ENCODE measurements around the gene PCDHA11.
"Not testable (repeated sequence)": the region's sequence is repeated elsewhere in the genome, so short reads cannot be mapped to it uniquely, and the experiment has no call there.

PCDHA11 gene, protein sequence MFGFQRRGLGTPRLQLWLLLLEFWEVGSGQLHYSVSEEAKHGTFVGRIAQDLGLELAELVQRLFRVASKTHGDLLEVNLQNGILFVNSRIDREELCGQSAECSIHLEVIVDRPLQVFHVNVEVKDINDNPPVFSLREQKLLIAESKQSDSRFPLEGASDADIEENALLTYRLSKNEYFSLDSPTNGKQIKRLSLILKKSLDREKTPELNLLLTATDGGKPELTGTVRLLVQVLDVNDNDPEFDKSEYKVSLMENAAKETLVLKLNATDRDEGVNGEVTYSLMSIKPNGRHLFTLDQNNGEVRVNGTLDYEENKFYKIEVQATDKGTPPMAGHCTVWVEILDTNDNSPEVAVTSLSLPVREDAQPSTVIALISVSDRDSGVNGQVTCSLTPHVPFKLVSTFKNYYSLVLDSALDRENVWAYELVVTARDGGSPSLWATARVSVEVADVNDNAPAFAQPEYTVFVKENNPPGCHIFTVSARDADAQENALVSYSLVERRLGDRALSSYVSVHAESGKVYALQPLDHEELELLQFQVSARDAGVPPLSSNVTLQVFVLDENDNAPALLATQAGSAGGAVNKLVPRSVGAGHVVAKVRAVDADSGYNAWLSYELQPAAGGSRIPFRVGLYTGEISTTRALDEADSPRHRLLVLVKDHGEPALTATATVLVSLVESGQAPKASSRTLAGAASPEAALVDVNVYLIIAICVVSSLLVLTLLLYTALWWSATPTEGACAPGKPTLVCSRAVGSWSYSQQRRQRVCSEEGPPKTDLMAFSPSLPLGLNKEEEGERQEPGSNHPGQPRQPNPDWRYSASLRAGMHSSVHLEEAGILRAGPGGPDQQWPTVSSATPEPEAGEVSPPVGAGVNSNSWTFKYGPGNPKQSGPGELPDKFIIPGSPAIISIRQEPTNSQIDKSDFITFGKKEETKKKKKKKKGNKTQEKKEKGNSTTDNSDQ

DNA sequence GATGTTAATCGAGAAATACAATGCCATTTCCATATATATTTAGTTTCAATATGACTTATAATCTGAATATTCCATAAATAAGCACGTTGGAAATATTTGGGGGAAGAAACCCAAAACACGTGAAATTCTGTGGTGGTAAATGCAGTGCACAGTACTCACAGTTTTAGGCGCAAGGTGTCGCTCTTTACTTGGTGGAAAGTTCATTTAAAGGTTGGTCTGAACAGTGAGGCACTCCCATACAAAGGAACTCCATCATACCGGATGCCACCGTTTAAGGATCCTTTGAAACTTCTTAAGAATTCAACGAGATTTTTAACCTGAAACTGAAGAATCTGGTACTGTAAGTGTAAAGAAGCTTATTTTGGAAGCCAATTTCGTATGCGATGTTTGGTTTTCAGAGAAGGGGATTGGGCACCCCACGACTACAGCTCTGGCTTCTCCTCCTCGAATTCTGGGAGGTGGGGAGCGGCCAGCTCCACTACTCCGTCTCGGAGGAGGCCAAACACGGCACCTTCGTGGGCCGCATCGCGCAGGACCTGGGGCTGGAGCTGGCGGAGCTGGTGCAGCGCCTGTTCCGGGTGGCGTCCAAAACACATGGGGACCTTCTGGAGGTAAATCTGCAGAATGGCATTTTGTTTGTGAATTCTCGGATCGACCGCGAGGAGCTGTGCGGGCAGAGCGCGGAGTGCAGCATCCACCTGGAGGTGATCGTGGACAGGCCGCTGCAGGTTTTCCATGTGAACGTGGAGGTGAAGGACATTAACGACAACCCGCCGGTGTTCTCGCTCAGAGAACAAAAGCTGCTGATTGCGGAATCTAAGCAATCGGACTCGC, at the start of gene PCDHA11:
TSS of gene PCDHA11 (plus strand) at position 237 of the 834 bp plus-strand sequence. CDS start at position 384, 147 bp downstream.
- DNase-seq: no peak

DNA sequence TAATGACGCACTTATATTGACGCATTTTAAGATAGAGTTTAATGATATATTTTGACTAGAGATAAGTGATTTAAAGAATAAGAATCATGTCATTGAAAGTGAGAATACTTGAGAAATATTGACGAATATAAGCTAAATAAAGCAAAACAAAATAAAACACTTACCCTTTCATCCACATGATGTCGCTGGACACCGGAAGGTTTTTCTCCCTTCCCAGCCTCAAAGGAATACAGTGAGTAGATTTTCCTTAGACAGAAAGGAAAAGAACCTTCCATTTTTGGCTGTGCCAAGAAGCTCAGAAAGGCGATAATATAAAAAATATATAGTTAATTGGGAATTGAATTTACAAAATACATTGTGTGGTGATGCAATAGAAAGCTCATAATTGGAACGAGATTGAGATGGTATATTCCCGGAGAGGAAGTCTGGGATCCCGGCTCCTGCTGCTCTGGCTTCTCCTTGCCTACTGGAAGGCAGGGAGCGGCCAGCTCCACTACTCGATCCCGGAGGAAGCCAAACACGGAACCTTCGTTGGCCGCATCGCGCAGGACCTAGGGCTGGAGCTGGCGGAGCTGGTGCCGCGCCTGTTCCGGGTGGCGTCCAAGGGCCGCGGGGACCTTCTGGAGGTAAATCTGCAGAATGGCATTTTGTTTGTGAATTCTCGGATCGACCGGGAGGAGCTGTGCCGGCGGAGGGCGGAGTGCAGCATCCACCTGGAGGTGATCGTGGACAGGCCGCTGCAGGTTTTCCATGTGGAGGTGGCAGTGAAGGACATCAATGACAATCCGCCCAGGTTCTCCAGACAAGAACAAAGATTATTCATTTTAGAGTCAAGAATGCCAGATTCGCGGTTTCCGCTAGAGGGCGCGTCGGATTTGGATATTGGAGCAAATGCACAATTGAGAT, 47.1 kb upstream of the PCDHA11 start, which contains the start of gene PCDHA5:
TSS of gene PCDHA5 (plus strand) at position 239 of the 906 bp plus-strand sequence.
- DNase-seq: peak; percentile 22

DNA sequence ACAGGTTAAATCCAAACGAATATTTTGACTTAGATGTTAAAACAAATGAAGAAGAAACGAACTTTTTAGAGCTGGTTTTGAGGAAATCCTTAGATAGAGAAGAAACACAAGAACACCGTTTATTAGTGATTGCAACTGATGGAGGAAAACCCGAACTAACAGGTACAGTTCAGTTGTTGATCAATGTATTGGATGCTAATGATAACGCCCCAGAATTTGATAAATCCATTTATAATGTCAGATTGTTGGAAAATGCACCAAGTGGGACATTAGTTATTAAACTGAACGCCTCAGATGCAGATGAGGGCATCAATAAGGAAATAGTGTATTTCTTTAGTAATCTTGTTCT, 46.5 kb upstream of the PCDHA11 start:
- DNase-seq: no peak

DNA sequence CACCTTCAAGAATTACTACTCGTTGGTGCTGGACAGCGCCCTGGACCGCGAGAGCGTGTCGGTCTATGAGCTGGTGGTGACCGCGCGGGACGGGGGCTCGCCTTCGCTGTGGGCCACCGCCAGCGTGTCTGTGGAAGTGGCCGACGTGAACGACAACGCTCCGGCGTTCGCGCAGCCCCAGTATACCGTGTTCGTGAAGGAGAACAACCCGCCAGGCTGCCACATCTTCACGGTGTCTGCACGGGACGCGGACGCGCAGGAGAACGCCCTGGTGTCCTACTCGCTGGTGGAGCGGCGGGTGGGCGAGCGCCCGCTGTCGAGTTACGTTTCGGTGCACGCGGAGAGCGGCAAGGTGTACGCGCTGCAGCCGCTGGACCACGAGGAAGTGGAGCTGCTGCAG, 45.8 kb upstream of the PCDHA11 start:
- DNase-seq: not testable (repeated sequence)

DNA sequence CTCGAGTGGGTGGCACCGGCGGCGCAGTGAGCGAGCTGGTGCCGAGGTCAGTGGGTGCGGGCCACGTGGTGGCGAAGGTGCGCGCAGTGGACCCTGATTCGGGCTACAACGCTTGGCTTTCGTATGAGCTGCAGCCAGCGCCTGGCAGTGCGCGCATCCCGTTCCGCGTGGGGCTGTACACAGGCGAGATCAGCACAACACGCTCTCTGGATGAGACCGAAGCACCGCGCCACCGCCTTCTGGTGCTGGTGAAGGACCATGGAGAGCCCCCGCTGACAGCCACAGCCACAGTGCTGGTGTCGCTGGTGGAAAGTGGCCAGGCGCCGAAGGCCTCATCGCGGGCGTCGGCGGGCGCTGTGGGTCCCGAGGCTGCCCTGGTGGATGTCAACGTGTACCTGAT, 45.3 kb upstream of the PCDHA11 start:
- DNase-seq: no peak

DNA sequence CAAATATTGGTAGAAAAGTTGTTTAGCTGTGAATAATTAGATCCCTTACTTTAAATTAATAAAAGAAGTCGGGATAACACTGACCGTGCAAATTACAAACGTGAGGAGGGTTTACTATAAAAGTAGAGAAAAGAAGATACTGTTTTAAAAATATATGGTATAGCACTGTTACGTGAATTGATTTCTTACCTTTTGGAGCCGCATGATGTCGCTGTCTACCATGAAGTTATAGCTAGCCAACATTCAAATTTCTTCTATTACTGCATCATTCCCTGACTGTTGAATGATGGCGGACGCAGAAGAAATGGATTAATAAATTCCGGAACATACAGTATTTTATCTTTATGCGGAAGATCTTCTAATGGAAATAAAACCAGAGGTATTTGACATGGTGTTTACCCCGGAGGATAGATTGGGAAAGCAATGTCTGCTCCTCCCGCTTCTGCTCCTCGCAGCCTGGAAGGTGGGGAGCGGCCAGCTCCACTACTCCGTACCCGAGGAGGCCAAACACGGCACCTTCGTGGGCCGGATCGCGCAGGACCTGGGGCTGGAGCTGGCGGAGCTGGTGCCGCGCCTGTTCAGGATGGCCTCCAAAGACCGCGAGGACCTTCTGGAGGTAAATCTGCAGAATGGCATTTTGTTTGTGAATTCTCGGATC, 40.9 kb upstream of the PCDHA11 start, which contains the start of gene PCDHA6:
TSS of gene PCDHA6 (plus strand) at position 257 of the 658 bp plus-strand sequence. CDS start at position 389, 132 bp downstream.
- no peak for DNase-seq

DNA sequence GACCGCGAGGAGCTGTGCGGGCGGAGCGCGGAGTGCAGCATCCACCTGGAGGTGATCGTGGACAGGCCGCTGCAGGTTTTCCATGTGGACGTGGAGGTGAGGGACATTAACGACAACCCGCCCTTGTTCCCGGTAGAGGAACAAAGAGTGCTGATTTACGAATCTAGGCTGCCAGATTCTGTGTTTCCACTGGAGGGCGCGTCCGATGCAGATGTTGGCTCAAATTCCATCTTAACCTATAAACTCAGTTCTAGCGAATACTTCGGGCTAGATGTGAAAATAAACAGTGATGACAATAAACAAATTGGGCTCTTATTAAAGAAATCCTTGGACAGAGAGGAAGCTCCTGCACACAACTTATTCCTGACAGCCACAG, 40.4 kb upstream of the PCDHA11 start:
- DNase-seq: no peak

DNA sequence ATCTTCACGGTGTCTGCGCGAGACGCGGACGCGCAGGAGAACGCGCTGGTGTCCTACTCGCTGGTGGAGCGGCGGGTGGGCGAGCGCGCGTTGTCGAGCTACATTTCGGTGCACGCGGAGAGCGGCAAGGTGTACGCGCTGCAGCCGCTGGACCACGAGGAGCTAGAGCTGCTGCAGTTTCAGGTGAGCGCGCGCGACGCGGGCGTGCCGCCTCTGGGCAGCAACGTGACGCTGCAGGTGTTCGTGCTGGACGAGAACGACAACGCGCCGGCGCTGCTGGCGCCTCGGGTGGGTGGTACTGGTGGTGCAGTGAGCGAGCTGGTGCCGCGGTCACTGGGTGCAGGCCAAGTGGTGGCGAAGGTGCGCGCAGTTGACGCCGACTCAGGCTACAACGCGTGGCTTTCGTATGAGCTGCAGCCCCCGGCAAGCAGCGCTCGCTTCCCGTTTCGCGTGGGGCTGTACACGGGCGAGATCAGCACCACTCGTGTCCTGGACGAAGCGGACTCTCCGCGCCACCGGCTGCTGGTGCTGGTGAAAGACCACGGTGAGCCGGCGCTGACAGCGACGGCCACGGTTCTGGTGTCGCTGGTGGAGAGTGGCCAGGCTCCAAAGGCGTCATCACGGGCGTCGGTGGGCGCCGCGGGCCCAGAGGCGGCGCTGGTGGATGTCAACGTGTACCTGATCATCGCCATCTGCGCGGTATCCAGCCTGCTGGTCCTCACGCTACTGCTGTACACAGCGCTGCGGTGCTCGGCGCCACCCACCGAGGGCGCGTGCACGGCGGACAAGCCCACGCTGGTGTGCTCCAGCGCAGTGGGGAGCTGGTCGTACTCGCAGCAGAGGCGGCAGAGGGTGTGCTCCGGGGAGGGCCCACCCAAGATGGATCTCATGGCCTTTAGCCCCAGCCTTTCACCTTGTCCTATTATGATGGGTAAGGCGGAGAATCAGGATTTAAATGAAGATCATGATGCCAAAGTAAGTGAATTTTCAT, 39.0 kb upstream of the PCDHA11 start:
- not testable (repeated sequence) for DNase-seq

DNA sequence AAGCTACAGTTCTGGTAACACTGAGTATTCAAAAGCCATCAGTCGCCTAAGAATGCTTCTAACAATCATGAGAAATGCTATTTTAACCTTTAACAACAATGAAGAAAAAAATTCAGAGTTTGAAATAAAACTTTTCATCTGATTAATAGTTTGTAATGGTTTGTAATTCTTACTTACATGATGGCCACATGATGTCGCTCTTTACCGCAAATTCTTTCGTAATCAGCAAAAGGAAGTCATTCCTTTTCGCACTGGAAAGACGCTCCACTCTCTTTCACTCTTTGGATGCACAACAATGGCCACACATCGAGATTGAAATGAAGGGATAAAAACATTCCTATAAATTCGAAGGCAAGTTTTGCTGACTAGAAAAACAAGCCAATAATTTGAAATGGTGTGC, 34.8 kb upstream of the PCDHA11 start, which contains the start of gene PCDHA7:
TSS of gene PCDHA7 (plus strand) at position 277 of the 400 bp plus-strand sequence. CDS start at position 392, 115 bp downstream.
- no peak for DNase-seq

DNA sequence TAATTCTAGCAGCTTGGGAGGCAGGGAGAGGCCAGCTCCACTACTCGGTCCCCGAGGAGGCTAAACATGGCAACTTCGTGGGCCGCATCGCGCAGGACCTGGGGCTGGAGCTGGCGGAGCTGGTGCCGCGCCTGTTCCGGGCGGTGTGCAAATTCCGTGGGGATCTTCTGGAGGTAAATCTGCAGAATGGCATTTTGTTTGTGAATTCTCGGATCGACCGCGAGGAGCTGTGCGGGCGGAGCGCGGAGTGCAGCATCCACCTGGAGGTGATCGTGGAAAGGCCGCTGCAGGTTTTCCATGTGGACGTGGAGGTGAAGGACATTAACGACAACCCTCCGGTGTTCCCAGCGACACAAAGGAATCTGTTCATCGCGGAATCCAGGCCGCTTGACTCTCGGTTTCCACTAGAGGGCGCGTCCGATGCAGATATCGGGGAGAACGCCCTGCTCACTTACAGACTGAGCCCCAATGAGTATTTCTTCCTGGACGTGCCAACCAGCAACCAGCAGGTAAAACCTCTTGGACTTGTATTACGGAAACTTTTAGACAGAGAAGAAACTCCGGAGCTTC, 34.2 kb upstream of the PCDHA11 start:
- DNase-seq: not testable (repeated sequence)

DNA sequence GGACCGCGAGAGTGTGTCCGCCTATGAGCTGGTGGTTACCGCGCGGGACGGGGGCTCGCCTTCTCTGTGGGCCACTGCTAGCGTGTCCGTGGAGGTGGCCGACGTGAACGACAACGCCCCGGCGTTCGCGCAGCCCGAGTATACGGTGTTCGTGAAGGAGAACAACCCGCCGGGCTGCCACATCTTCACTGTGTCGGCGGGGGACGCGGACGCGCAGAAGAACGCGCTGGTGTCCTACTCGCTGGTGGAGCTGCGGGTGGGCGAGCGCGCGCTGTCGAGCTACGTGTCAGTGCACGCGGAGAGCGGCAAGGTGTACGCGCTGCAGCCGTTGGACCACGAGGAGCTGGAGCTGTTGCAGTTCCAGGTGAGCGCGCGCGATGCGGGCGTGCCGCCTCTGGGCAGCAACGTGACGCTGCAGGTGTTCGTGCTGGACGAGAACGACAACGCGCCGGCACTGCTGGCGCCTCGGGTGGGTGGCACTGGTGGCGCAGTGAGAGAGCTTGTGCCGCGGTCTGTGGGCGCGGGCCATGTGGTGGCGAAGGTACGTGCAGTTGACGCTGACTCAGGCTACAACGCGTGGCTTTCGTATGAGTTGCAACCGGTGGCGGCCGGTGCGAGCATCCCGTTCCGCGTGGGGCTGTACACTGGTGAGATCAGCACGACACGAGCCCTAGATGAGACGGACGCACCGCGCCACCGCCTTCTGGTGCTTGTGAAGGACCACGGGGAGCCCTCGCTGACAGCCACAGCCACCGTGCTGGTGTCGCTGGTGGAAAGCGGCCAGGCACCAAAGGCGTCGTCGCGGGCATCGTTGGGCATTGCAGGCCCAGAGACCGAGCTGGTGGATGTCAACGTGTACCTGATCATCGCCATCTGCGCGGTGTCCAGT, 32.9 kb upstream of the PCDHA11 start:
- no peak for DNase-seq

DNA sequence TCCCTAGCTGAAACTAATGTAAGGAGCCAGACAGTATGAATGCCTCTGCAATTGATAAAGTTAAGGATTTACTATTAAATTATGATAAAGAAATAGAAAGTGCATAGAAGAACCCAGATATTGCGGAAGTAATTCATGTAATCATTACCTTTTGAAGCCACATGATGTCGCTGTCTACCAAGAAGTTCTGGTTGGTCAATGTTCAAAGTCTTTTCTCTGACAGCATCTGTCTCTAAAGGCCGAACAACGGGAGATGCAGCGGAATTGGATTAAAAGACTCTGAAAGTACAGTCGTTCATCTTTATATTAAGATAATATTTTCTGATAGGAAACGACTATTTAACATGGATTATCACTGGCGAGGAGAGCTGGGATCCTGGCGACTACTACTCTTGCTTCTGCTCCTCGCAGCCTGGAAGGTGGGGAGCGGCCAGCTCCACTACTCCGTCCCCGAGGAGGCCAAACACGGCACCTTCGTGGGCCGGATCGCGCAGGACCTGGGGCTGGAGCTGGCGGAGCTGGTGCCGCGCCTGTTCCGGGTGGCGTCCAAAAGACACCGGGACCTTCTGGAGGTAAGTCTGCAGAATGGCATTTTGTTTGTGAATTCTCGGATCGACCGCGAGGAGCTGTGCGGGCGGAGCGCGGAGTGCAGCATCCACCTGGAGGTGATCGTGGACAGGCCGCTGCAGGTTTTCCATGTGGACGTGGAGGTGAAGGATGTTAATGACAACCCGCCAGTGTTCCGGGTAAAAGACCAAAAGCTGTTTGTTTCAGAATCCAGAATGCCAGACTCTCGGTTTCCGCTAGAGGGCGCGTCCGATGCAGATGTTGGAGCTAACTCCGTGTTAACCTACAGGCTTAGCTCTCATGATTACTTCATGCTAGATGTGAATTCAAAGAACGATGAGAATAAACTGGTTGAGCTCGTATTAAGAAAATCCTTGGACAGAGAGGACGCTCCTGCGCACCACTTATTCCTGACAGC, 27.5 kb upstream of the PCDHA11 start, which contains the start of gene PCDHA8:
TSS of gene PCDHA8 (plus strand) at position 210 of the 985 bp plus-strand sequence. CDS start at position 345, 135 bp downstream.
- DNase-seq: no peak

DNA sequence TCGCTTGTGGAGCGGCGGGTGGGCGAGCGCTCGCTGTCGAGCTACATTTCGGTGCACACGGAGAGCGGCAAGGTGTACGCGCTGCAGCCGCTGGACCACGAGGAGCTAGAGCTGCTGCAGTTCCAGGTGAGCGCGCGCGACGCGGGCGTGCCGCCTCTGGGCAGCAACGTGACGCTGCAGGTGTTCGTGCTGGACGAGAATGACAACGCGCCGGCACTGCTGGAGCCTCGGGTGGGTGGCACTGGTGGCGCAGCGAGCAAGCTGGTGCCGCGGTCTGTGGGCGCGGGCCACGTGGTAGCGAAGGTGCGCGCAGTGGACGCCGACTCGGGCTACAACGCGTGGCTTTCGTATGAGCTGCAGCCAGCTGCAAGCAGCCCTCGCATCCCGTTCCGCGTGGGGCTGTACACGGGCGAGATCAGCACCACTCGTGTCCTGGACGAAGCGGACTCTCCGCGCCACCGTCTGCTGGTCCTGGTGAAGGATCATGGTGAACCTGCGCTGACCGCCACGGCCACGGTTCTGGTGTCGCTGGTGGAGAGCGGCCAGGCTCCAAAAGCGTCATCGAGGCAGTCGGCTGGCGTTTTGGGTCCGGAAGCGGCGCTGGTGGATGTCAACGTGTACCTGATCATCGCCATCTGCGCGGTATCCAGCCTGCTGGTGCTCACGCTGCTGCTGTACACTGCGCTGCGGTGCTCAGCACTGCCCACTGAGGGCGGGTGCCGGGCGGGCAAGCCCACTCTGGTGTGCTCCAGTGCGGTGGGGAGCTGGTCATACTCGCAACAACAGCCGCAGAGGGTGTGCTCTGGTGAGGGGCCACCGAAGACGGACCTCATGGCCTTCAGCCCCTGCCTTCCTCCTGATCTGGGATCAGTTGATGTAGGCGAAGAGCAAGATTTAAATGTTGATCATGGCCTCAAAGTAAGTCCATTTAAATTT, 25.7 kb upstream of the PCDHA11 start:
- DNase-seq: no peak

DNA sequence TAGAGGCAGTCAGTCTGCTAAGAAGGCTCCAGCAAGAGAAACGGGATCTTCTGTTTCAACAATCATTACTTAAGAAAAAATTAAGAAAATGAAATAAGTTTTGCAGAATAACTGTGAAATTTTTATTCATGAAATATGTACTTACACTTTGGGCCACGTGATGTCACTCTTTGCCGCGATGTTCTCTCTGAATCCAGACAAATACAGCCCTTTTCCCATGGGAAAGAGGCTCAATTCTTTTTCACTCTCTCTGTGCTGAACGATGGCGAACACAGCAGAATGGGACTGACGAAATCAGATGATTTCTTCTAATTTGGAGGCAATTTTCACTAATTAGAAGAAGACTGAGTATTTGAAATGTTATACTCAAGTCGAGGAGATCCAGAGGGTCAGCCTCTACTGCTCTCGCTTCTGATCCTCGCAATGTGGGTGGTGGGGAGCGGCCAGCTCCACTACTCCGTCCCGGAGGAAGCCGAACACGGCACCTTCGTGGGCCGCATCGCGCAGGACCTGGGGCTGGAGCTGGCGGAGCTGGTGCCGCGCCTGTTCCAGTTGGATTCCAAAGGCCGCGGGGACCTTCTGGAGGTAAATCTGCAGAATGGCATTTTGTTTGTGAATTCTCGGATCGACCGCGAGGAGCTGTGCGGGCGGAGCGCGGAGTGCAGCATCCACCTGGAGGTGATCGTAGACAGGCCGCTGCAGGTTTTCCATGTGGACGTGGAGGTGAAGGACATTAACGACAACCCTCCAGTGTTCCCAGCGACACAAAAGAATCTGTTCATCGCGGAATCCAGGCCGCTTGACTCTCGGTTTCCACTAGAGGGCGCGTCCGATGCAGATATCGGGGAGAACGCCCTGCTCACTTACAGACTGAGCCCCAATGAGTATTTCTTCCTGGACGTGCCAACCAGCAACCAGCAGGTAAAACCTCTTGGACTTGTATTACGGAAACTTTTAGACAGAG, 20.3 kb upstream of the PCDHA11 start, which contains the start of gene PCDHA9:
TSS of gene PCDHA9 (plus strand) at position 244 of the 964 bp plus-strand sequence. CDS start at position 358, 114 bp downstream.
- not testable (repeated sequence) for DNase-seq

Measured in suppressor macrophage treated with lipopolysaccharide for 4 hours (primary cell).